Measurements from ENCODE around the gene RIT1.

DNA sequence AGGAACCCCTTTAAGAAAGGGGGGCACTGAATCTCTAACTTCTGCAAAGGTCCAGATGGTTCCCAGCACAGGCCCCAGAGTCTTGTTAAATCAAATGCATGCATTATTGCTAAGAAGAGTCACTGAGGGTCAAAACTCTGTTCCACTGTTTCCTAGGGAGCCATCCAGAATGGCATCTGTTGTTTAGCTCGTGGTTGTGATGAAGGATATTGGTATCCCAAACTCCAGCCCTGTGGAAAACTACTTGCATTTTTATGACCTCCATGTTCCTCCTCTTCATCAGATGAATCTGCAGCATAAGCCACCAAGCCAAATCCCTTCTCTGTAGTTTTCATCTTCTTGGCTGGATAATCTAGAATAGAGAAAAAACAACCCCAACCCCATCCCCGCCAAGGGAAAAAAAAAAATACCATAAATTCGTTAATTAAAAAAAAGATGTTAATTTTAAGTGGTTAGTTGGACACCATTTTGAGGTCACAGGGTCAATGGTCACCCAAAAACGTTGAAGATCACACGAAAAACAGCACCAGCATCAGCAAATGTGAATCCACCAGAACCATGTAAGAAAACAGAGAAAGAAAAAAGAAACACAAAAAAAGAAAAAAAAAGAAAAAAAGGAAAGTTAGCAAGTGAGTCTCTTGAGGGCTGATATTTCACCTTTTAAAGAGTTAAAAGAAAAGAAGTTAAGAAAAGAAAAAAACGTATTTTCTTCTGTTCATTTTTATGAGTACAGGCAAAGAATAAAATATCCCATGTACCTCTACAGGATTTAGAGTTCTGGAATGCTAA lies 3.0 kb upstream of the RIT1 start:
- TF ChIP-seq, protein P1, sequence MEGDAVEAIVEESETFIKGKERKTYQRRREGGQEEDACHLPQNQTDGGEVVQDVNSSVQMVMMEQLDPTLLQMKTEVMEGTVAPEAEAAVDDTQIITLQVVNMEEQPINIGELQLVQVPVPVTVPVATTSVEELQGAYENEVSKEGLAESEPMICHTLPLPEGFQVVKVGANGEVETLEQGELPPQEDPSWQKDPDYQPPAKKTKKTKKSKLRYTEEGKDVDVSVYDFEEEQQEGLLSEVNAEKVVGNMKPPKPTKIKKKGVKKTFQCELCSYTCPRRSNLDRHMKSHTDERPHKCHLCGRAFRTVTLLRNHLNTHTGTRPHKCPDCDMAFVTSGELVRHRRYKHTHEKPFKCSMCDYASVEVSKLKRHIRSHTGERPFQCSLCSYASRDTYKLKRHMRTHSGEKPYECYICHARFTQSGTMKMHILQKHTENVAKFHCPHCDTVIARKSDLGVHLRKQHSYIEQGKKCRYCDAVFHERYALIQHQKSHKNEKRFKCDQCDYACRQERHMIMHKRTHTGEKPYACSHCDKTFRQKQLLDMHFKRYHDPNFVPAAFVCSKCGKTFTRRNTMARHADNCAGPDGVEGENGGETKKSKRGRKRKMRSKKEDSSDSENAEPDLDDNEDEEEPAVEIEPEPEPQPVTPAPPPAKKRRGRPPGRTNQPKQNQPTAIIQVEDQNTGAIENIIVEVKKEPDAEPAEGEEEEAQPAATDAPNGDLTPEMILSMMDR (IDR thresholded peaks at IDR 0.05): no peak
- TF ChIP-seq POLR2A (IDR thresholded peaks at IDR 0.05): no peak
